Smooth muscle cell of the brain vasculature (primary cell): ENCODE data around the gene RTBDN.

ENCODE experiments used
- DNase-seq: peaks from one replicate; pipeline ENCODE4 v3.0.0-alpha.2; 2012; ENCODE audit warnings: low read depth, low spot score

RTBDN gene

GRCh38 chr19:12793290-12794195, 40.8 kb downstream of the RTBDN start:
- DNase-seq = no peak

- DNase-seq = no peak
Measured at GRCh38 chr19:12792853-12793289, 41.5 kb downstream of the RTBDN start.

GRCh38 chr19:12792051-12792852, 42.1 kb downstream of the RTBDN start:
- no peak for DNase-seq

DNA sequence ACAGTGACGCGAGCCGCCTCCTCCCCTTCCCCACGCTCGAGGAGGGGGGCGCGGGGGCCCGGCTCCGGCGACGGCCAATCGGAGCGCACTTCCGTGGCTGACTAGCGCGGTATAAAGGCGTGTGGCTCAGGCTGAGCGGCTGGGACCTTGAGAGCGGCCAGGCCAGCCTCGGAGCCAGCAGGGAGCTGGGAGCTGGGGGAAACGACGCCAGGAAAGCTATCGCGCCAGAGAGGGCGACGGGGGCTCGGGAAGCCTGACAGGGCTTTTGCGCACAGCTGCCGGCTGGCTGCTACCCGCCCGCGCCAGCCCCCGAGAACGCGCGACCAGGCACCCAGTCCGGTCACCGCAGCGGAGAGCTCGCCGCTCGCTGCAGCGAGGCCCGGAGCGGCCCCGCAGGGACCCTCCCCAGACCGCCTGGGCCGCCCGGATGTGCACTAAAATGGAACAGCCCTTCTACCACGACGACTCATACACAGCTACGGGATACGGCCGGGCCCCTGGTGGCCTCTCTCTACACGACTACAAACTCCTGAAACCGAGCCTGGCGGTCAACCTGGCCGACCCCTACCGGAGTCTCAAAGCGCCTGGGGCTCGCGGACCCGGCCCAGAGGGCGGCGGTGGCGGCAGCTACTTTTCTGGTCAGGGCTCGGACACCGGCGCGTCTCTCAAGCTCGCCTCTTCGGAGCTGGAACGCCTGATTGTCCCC, 42.9 kb downstream of the RTBDN start, which contains the start of gene JUNB:
JUNB (plus strand) TSS at position 142 of the 706 bp plus-strand sequence; CDS start at position 428, 286 bp downstream.
- peak; percentile 85 for DNase-seq

DNA sequence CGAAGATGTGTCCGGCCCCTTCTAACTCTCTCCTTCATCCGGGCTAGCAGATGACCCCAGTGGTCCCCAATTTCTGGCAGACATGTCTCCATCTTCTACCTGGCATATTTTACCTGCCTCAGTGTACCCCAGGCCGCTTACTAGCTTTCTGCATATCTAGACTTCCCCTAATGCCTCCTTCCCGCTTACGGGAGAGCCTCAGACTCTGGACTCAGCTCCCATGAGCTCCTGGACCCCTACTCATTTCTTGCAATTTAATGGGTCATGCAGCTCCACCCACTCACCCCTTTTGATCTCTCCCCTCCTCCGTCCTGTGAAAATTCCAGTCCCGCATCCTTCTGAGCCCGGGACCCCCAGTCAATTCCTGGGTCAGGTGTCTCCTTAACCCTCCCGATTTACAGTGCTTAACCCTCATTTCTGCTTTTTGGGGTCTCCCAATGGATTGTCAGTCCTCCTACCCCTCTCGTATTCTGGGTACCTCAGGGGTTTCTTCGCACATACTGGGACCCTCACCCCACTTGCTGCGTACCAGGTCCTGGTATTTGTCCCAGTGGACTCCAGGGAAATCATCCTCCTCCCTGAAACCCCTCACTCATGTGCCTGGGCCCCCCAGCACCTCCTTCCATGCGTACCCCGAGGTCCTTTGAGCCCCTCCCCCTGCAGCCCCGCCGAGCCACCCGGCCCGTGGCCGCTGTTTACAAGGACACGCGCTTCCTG, 43.6 kb downstream of the RTBDN start:
- DNase-seq = no peak

GRCh38 chr19:12789904-12790619, 44.3 kb downstream of the RTBDN start:
- no peak for DNase-seq

DNA sequence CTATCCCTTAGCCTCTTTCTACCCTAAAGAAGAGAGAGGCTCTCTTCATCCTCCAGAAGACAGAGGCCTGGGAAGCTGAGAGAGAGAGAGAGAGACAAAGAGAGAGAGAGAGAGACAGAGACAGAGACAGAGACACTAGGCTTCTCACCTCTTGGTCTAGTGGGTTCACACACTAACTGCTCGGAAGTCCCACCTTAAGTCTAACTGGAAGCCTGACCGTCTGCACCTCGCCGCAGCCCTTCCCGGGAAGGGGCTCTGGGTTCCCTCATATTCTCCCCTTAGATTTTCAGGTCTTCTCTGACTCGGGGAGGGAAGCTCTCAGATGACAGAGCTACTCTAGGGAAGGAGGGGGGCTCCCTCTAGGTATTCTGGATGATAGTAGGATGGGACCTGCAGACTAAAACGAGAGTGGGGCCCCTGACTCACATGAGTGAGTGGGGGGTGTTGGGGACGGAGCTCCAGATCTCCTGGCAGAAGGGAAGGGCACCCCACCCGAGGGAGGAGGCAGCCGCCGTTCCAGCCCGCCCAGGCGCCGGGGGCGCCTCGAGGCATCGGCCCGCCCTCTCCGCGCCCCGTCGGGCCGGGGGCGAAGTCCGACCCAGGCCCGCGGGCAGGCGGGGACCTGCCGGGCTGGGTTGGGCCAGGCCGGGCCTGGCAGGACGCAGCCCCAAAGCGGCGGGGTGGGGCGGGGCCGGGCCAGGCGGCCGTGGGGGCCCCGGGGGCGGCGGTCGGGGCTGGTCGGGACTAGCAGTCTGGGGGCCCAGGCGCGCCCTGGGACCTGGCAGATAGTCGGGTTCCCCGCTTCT, 45.1 kb downstream of the RTBDN start:
- DNase-seq = no peak

DNA sequence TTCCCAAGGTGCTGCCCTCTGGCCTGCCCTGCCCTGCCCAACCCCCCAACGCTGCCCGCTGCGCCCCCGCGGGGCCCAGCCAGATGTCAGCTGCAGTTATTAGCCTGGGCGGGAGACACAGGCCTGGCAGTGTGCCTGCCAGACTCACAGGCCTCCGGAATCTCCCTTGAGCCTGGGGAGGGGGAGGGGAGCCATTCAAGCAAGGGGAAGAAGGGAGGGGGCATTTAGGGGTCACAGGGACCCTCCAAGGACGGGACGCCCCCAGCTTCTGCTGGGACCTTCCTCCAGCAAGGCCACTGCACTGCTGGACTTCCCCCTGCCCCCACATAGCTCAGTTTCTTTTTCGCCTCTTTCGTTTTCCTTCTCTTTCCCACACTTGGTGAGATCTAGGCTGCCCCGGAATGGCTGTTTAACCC, 45.7 kb downstream of the RTBDN start:
- DNase-seq = no peak

GRCh38 chr19:12788042-12788681, 46.2 kb downstream of the RTBDN start:
- DNase-seq = no peak

GRCh38 chr19:12787458-12787857, 46.9 kb downstream of the RTBDN start:
- no peak for DNase-seq

DNA sequence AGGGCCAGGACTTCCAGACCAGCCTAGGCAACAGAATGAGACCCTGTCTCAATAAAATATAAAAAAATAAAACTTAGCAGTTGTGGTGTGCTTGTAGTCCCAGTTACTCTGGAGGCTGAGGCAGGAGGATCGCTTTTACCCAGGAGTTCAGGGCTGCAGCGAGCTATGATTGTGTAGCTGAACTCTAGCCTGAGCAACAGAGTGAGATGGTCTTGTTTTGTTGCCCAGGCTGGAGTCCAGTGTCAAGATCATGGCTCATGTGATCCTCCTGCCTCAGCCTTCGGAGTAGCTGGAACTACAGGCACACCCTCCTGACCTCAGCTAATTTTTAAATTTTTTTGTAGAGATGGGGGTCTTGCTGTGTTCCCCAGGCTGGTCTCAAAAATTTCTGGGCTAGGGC, 47.4 kb downstream of the RTBDN start:
- DNase-seq = no peak

DNA sequence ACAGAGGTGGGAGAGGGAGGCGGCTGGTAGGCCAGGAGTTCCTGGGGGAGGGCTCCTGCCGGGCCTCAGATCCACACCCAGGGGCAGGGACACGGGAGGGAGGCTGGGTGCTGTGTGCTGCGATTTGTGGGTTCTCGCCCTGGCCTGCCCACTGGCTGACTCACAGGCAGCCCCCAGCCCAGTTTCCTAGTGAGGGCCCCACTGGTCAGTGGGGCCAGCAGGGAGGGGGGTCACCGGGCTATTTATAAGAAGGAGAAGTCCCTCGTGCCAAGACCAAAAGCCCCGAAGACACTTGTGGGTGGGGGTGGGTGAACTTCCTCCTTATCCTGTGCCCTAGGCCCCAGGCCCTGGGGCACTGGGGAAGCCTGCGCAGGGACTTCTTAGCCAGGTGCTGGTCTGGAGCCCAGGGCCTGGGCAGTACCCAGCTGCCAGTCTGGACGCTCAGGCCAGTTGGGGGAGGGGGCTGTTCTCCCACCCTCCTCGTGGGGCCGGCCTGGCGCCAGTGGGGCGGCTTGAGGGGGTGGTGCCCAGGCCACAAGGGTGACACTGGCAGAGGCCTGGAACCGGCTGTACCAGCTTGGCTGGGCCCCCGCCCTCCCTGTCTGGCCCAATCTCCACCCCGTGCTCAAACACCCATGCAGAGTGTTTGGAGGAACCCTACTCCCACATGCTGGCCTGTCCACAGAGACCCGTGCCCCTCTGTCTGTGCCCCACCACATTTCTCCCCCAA, 48.1 kb downstream of the RTBDN start:
- DNase-seq = no peak

DNA sequence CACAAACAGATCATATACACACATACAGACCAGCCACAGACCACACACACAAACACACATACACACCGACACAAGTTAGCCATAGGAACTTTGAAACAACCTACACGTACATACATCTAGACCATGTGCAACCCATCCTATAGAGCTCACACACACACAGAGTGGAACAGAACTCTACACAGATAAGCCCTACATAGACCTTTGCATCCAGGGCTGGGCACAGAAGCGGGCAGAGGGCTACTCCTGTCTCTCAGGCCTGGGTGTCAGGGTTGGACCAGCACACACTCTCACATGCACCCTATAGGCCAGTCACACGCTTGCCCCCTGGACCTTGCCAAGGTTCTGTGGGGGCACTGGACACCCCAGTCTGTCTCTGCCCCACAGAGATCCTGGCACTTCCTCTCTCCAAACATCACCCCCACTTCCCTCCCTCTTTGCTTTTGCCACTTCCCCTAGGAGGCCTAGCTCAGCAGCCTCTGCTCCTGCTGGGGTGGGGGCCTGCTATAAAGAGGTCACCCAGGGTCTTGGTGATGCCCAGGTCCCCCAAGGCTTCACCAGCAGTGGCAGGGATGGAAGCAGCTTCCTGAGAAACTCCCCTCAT, 48.8 kb downstream of the RTBDN start:
- no peak for DNase-seq

DNA sequence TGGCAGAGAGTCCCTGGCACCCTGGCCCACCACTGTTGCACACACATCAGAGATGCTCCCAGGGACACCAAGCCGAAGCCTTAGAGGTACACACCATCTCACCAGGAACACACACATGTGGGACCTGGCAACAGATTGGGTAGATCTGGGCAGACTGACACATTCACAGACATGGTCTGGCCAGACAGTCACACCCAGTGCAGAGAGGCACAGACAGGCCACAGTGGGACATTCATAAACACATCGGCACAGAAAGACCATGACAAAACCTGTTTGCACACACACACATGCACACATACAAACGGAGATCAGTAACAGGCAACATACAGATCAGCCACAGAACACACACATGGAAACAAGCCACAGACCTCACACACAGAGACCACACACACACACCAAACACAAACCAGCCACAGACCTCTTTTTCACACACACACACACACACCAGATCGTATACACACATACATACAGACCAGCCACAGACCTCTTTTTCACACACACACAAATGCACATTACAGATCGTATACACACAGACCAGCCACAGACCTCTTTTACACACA, 49.4 kb downstream of the RTBDN start:
- DNase-seq = no peak

DNA sequence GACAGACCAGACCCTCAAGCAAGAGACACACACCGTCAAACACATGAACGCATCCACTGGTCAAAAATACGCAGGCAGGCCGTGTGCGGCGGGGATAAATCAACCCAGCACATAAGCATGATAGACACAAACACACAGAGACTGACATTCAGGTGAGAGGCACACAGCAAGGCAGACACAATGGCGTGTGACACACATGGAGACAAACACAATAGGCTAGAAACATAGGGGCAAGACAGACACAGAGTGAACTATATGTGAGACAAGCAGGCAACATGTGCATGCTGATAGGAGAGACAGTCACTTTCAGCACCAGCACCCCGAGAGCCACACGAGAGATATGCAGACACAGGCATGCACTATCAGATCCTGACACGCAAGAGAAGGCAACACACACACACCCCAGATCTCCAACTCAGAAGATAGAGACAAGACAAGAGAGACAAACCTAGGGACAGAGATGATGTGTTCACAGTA, 49.9 kb downstream of the RTBDN start:
- no peak for DNase-seq

DNA sequence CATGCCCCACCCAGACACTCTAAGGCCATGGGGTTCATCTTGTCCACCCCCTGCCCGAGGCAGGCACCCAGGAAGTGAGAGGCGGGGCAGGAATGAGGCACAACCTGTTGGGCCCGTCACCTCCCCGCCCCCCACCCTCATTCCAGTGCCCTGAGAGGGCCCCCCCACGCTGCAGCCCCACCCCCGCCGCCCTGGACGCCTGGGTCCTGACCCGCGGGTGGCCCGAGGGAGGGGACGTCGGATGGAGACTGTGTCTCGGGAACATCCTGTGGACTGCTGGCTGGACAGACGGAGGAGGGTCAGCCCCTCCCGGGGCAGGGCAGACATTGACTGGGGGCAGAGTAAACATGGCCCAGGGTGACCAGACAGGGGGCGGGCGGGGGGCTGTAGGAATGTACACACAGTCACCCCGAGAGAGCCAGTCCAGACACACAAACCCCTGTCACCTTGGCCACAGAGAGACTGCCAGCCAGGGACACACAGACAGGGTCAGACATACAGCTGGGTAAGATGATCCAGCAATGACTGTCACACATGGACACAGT, 50.5 kb downstream of the RTBDN start:
- no peak for DNase-seq

GRCh38 chr19:12783291-12783848, 51.0 kb downstream of the RTBDN start:
- no peak for DNase-seq
